ENCODE results near the gene PXDN. TPM values are rescaled to one million over a fixed set of nuclear protein-coding genes. Genes with fewer than 3 reads are reported as not detected.

Gene PXDN
- total RNA-seq, 4 donors from 2014 or later: 9.0 to 46.2 (median 18.5) TPM

- Histone ChIP-seq H3K36me3 (no peaks in the 10 kb centered on the region), H3K27me3 (no peaks in the 10 kb centered on the region), H3K27ac (peak overlapping the region; percentile 46 to 86 (median 74)), H3K4me3 (no peak overlapping the region), H3K4me1 (peaks cover 0 to 5% (median 5%) of the 10 kb centered on the region in 4 donors), H3K9me3 (no peaks in the 10 kb centered on the region)
- no peak for TF ChIP-seq POLR2A (IDR thresholded peaks at IDR 0.05)
- TF ChIP-seq, protein P1, sequence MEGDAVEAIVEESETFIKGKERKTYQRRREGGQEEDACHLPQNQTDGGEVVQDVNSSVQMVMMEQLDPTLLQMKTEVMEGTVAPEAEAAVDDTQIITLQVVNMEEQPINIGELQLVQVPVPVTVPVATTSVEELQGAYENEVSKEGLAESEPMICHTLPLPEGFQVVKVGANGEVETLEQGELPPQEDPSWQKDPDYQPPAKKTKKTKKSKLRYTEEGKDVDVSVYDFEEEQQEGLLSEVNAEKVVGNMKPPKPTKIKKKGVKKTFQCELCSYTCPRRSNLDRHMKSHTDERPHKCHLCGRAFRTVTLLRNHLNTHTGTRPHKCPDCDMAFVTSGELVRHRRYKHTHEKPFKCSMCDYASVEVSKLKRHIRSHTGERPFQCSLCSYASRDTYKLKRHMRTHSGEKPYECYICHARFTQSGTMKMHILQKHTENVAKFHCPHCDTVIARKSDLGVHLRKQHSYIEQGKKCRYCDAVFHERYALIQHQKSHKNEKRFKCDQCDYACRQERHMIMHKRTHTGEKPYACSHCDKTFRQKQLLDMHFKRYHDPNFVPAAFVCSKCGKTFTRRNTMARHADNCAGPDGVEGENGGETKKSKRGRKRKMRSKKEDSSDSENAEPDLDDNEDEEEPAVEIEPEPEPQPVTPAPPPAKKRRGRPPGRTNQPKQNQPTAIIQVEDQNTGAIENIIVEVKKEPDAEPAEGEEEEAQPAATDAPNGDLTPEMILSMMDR (IDR thresholded peaks at IDR 0.05): peak in 4 of 5 experiments; percentile 24 to 29 (median 28)
- peak; percentile 21 to 59 (median 44) for TF ChIP-seq POLR2AphosphoS5 (IDR thresholded peaks at IDR 0.05)
- 55 to 80% methylated on average over 2 to 8 of the region's 8 CpGs for WGBS, 2 donors (ENCODE audit: low coverage in 1 of 2)
- intact Hi-C loops (cut with DNase I; ENCODE audit: low total_unique reads) (loop anchor here (10.0 kb wide), 1 partner anchor 149 kb away; no protein-coding TSS in a partner anchor), in situ Hi-C loops (cut with MboI; ENCODE audit: low pct_ligation_motif_present in 1 of 4, low pct_unique_long_range_greater_than_20kb in 1 of 4, low sequenced_read_pairs in 3 of 4) (no loop called here)
- peak; percentile 25 for DNase-seq
Observed at GRCh38 chr2:1675633-1676032, 68.7 kb downstream of the PXDN start.

- TF ChIP-seq POLR2AphosphoS5 (IDR thresholded peaks at IDR 0.05): no peak
- TF ChIP-seq, protein P1 (IDR thresholded peaks at IDR 0.05): no peak
- in situ Hi-C loops (cut with MboI; ENCODE audit: low pct_ligation_motif_present in 1 of 4, low pct_unique_long_range_greater_than_20kb in 1 of 4, low sequenced_read_pairs in 3 of 4) (no loop called here), intact Hi-C loops (cut with DNase I; ENCODE audit: low total_unique reads) (loop anchor here (10.0 kb wide), 1 partner anchor 150 kb away; no protein-coding TSS in a partner anchor)
- Histone ChIP-seq H3K4me3 (no peak overlapping the region), H3K36me3 (no peaks in the 10 kb centered on the region), H3K27ac (peak overlapping the region; percentile 46 to 86 (median 74)), H3K4me1 (peaks cover 0 to 5% (median 5%) of the 10 kb centered on the region in 4 donors), H3K27me3 (no peaks in the 10 kb centered on the region), H3K9me3 (no peaks in the 10 kb centered on the region)
- 80 to 95% methylated on average over 11 to 18 of the region's 18 CpGs for WGBS, 2 donors (ENCODE audit: low coverage in 1 of 2)
- no peak for DNase-seq
Observed at GRCh38 chr2:1674766-1675397, 69.4 kb downstream of the PXDN start.

DNA sequence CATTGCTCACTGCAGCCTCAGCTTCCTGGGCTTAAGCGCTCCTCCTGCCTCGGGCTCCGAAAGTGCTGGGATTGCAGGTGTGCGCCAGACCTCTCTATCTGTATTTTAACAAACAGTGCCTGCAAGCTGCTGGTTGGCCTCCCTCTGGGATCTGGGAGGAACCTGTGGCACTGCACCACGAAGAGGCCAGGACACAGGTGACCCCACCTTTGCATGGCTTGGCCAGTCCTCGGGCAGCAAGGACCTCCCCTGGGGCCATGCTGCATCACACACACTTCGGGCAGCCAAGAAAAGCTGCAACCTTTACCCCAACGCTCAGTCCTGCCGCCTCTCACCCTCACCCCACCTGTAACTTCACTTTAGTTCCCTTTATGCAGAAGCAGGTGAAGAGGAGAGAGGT is 70.0 kb downstream of the PXDN start:
- no peaks in the 10 kb centered on the region for H3K36me3 ChIP-seq
- peaks cover 0 to 5% (median 5%) of the 10 kb centered on the region in 4 donors for H3K4me1 ChIP-seq
- TF ChIP-seq, protein P1 (IDR thresholded peaks at IDR 0.05): no peak
- TF ChIP-seq EP300 (IDR thresholded peaks at IDR 0.05; ENCODE audit: low read depth) (no peak), POLR2A (IDR thresholded peaks at IDR 0.05) (no peak), POLR2AphosphoS5 (IDR thresholded peaks at IDR 0.05) (no peak)
- H3K9me3 ChIP-seq: no peaks in the 10 kb centered on the region
- no peak overlapping the region for H3K27ac ChIP-seq
- intact Hi-C loops (cut with DNase I; ENCODE audit: low total_unique reads) (loop anchor here (10.0 kb wide), 1 partner anchor 151 kb away; no protein-coding TSS in a partner anchor), in situ Hi-C loops (cut with MboI; ENCODE audit: low pct_ligation_motif_present in 1 of 4, low pct_unique_long_range_greater_than_20kb in 1 of 4, low sequenced_read_pairs in 3 of 4) (no loop called here)
- WGBS, 2 donors (ENCODE audit: low coverage in 1 of 2): 90% methylated on average over 9 of the region's 9 CpGs; no CpG with 5 or more reads in 1 of the 2 donors
- no peaks in the 10 kb centered on the region for H3K27me3 ChIP-seq
- H3K4me3 ChIP-seq: no peak overlapping the region
- no peak for DNase-seq

DNA sequence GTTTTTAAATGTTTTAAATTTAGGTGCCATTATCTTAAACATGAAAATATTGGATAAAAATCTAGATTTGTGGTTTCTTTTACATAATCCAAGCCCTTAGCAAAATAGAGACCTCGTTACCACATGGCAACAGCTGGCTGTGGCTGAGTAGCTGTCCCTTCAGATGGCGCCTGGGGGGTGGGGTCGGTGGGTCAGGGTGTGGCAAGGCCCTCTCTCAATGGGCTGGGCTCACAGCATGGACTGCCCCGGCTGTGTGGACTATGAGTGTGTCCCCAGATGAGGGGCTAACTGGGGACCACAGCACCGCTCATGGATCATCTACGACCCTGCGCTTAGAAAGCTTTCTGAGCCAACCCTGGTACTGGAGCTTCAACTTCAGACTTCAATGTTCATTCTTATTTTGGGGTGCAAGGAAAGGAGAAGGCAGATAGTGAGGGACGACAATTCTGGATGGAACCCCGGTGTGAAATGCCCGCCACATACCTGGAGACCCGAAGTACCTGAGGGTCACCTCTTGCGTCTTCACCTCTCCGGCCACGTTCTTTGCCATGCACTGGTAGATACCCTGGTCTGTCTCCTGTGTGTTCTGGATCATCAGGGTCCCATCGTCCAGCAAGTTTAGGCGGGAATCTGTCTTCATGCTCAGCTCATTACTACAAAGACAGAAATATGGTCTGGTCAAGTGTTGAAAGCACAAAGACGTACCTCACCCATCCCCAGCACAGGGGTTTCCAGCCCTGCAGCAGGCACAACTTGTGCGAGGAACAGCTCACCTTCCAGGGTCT is 71.0 kb downstream of the PXDN start:
- Histone ChIP-seq H3K4me3 (no peak overlapping the region), H3K9me3 (no peaks in the 10 kb centered on the region), H3K27me3 (no peaks in the 10 kb centered on the region), H3K27ac (no peak overlapping the region), H3K36me3 (no peaks in the 10 kb centered on the region), H3K4me1 (peaks cover 0 to 5% (median 5%) of the 10 kb centered on the region in 4 donors)
- no peak for DNase-seq
- in situ Hi-C loops (cut with MboI; ENCODE audit: low pct_ligation_motif_present in 1 of 4, low pct_unique_long_range_greater_than_20kb in 1 of 4, low sequenced_read_pairs in 3 of 4): no loop called here
- TF ChIP-seq POLR2AphosphoS5 (IDR thresholded peaks at IDR 0.05) (no peak), EP300 (IDR thresholded peaks at IDR 0.05; ENCODE audit: low read depth) (no peak), POLR2A (IDR thresholded peaks at IDR 0.05) (no peak)
- TF ChIP-seq, protein P1 (IDR thresholded peaks at IDR 0.05): no peak
- intact Hi-C loops (cut with DNase I; ENCODE audit: low total_unique reads): loop anchor here (10.0 kb wide), 1 partner anchor 151 kb away; no protein-coding TSS in a partner anchor
- WGBS, 2 donors (ENCODE audit: low coverage in 1 of 2): 72 to 90% methylated on average over 2 to 18 of the region's 18 CpGs
